HG02642 (cell line): ENCODE results near the gene PER1.

ENCODE experiments used
- ATAC-seq: cut with Tn5 transposase; IDR thresholded peaks from one replicate; pipeline ENCODE4 v1.9.1; 2021; ENCODE audit warnings: mild to moderate bottlenecking; ENCODE audit not compliant: unreplicated experiment, poor library complexity

Gene PER1

GRCh38 chr17:8152112-8152775 lies at the start of gene PER1:
Gene PER1, minus strand, starts transcription at chr17:8152404. Its CDS starts 1,698 bp downstream, at chr17:8150706.
- ATAC-seq: peak; percentile 16

GRCh38 chr17:8192070-8192815 lies 40.0 kb upstream of the PER1 start:
- peak; percentile 18 for ATAC-seq

- no peak for ATAC-seq
Measured at GRCh38 chr17:8190506-8190905, 38.3 kb upstream of the PER1 start.

- peak; percentile 60 for ATAC-seq
Measured at GRCh38 chr17:8189711-8190477, 37.7 kb upstream of the PER1 start, which contains the start of gene BORCS6. Gene BORCS6, minus strand, starts transcription at chr17:8190180. Its CDS starts 40 bp downstream, at chr17:8190140.

GRCh38 chr17:8189041-8189710 lies 37.0 kb upstream of the PER1 start:
- ATAC-seq: no peak

- no peak for ATAC-seq
Measured at GRCh38 chr17:8188263-8188839, 36.1 kb upstream of the PER1 start.

- peak; percentile 23 for ATAC-seq
Measured at GRCh38 chr17:8187517-8188262, 35.5 kb upstream of the PER1 start.

- peak; percentile 25 for ATAC-seq
Measured at GRCh38 chr17:8186787-8187516, 34.7 kb upstream of the PER1 start.

- ATAC-seq: peak; percentile 1
Measured at GRCh38 chr17:8186446-8186786, 34.2 kb upstream of the PER1 start.

GRCh38 chr17:8185582-8186445 lies 33.6 kb upstream of the PER1 start:
- peak; percentile 25 for ATAC-seq

GRCh38 chr17:8176998-8177731 lies 25.0 kb upstream of the PER1 start:
- no peak for ATAC-seq

GRCh38 chr17:8176197-8176940 lies 24.2 kb upstream of the PER1 start, which contains the start of gene TMEM107:
Gene TMEM107, minus strand, starts transcription at chr17:8176380. Its CDS starts 94 bp downstream, at chr17:8176286.
- ATAC-seq: peak; percentile 37

- ATAC-seq: peak; percentile 3
Measured at GRCh38 chr17:8175795-8176196, 23.6 kb upstream of the PER1 start.

GRCh38 chr17:8173871-8174322 lies 21.7 kb upstream of the PER1 start:
- ATAC-seq: no peak

GRCh38 chr17:8173056-8173870 lies 21.1 kb upstream of the PER1 start:
- ATAC-seq: peak; percentile 72
